AG04449 (cell line): Measurements from ENCODE around the gene DLL4.

ENCODE experiments used
- CTCF ChIA-PET: fragments of 350-600 bp; formaldehyde crosslinking; extraction: SDS; loops from one replicate; lab custom pipeline; 2021; ENCODE audit warnings: antibody characterized with exemption; lab: Yijun Ruan, JAX
- POLR2A ChIA-PET: fragments of 400-600, 350-600 bp; formaldehyde crosslinking; extraction: SDS; loops from one replicate; lab custom pipeline; 2020; ENCODE audit warnings: antibody characterized with exemption, inconsistent platforms; lab: Yijun Ruan, JAX
- DNase-seq: peaks from one replicate; pipeline ENCODE4 v3.0.0-alpha.2; 2010; ENCODE audit warnings: low read depth, low spot score
- H3K4me3 ChIP-seq: 2 replicates; pipeline ENCODE4 v1.5.1; 2011; ENCODE audit warnings: low read depth, mild to moderate bottlenecking, control low read depth, low read length
- CTCF ChIP-seq: IDR thresholded peaks from one replicate; pipeline ENCODE4 v1.5.1; 2011; ENCODE audit warnings: mild to moderate bottlenecking, moderate library complexity, low read length, control low read depth, inconsistent platforms; ENCODE audit not compliant: insufficient read depth; ENCODE audit errors: missing control alignments

DLL4 gene

GRCh38 chr15:40911693-40912092 is 17.4 kb upstream of the DLL4 start:
- ChIA-PET POLR2A (interaction anchor here (1.0 kb wide), 1 partner anchor 46 kb away, joined by 3 read pairs; no protein-coding TSS in a partner anchor), CTCF (interaction anchor here (0.7 to 20.5 kb wide), 3 partner anchors 10 to 109 kb away, joined by 3 to 498 read pairs (median 35); no protein-coding TSS in a partner anchor)
- no peak for DNase-seq
- no peak overlapping the region for H3K4me3 ChIP-seq
- TF ChIP-seq CTCF, result no peak

DNA sequence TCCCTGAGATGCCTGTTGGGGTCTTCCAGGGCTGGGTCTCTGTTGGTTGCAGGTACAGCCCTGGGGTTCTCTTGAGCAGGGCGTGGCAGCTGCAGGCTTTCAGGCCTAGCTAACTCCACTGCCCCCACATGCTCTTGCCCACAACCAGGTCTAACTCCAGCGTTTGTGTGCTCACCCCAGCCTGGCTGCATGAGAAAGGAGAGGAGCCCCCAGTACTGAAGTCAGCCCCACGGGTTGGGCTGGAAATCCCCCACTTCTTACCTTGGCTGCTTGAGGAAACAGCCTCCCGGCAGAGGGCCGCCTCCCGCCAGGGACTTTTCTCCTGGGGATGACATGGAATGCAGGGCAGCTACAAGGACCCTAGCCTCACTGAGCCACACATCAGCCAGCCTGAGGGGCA is 16.7 kb upstream of the DLL4 start:
- no peak for DNase-seq
- ChIA-PET POLR2A (no interaction called here), CTCF (interaction anchor here (4.8 to 20.5 kb wide), 2 partner anchors 29 to 108 kb away, joined by 35 to 498 read pairs; no protein-coding TSS in a partner anchor)
- TF ChIP-seq CTCF, result no peak
- no peak overlapping the region for H3K4me3 ChIP-seq

DNA sequence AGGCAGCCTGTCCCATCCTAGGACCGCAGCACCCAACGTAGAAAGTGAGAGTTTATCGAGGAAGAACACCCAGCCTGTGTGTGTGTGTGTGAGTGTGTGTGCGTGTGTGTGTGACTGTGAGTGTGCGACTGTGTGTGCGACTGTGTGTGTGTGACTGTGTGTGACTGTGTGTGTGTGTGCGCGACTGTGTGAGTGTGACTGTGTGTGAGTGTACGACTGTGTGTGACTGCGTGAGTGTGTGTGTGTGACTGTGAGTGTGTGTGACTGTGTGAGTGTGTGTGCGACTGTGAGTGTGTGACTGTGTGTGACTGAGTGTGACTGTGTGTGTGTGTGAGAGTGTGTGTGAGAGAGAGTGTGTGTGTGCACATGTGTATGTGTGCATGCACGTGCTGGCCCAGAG is 15.1 kb upstream of the DLL4 start:
- no peak for DNase-seq
- no peak overlapping the region for H3K4me3 ChIP-seq
- no peak for TF ChIP-seq CTCF
- CTCF ChIA-PET, result interaction anchor here (0.9 to 6.6 kb wide), 5 partner anchors 8 to 271 kb away, joined by 3 to 57 read pairs (median 14); no protein-coding TSS in a partner anchor
- POLR2A ChIA-PET, result no interaction called here

DNA sequence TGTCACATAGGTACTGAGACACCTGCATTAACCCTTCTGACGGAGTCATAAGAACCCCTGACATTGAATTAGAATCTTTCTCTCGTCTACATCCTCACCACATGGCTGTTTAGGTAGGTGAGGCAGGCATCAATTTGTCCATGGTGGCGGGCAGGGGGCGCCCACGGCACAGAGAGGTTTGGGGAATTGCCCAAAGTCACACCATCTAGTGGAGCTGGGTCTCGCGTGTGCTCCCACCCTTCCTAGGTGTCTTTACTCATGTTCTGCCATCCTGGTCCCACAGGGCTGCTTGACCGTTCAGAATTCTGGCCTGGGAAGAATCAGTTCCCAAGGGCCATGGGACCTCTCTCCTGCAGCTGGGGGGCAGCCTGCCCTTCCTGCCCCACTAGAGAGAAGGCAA is 14.7 kb upstream of the DLL4 start:
- ChIA-PET POLR2A (no interaction called here), CTCF (interaction anchor here (0.9 to 6.6 kb wide), 8 partner anchors 8 to 271 kb away, joined by 3 to 57 read pairs (median 8); no protein-coding TSS in a partner anchor)
- DNase-seq, result no peak
- no peak overlapping the region for H3K4me3 ChIP-seq
- TF ChIP-seq CTCF, result no peak

DNA sequence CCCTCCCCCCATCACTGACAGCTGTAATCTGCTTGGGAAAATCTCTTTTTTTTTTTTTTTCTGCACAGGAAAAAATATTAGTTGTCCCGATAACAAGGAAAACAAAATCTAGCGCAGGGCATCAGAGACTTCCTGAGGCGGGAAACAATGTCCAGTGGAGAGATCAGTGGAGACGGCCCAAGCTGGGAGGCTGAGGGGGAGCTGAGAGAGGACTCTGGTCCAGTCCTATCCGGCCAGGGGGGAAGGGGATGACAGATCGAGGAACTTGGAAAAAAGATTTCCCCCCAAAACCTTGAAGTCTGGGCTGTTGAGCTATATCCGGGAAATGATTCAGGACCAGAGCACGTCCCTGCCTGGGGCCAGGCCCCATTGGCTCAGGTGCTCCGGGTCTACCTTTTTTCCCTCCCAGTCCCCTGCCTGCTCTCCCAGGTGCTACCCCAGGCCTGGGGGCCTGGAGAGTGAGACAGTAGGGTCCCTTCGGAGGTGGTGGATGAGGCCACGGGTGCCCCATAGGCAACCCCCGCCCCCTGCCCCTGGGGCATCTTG is 14.0 kb upstream of the DLL4 start:
- POLR2A ChIA-PET, result interaction anchor here (1.0 kb wide), 1 partner anchor 21 kb away, joined by 3 read pairs; the partner anchor contains the start of gene VPS18

More for the DNA sequence above, 14.0 kb upstream of the DLL4 start:
- CTCF ChIA-PET, result interaction anchor here (1.0 to 6.6 kb wide), 7 partner anchors 9 to 270 kb away, joined by 3 to 57 read pairs (median 9); no protein-coding TSS in a partner anchor
- no peak for TF ChIP-seq CTCF
- DNase-seq, result no peak
- H3K4me3 ChIP-seq, result no peak overlapping the region
